ENCODE results near the gene PTPRN2. TPM values are rescaled to one million over a fixed set of nuclear protein-coding genes. Genes with fewer than 3 reads are reported as not detected.

Gene PTPRN2
- total RNA-seq, 1 experiment from 2014 or later: 1.1 TPM

DNA sequence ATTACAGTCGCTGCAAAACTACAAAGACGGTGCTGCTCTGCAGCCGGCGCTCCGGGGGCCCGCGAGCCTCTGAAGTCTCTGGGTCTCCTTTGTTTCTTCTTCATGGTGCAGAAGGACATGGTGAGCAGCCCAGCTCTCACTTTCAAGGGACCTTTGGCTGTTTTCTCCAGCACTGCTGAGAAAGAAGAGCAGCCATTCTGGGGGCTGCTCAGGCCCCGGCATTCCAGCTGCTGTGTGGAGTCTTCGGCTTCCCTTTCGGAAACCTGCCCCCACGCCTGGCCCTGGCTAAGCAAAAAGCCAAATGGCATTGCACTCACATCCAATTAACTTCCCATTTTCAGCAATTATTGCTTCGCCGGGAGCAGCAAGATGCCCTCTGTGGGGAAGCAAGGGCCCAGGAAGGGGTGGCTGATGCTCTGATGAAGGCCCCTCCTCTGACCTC lies 555.7 kb downstream of the PTPRN2 start:
- BruUV-seq (replicated peaks): no TSS peak
- CTCF ChIA-PET: no interaction called here
- H3K9me3 ChIP-seq (ENCODE audit: control insufficient read depth, insufficient read depth, low read depth, low read length): no peaks in the 10 kb centered on the region
- intact Hi-C loops (cut with micrococcal nuclease; ENCODE audit: unreplicated experiment) (no loop called here), in situ Hi-C loops (cut with HindIII; ENCODE audit: low pct_unique_long_range_greater_than_20kb, low sequenced_read_pairs) (no loop called here)
- POLR2A ChIA-PET: no interaction called here
- peaks cover 6% of the 10 kb centered on the region for H3K27me3 ChIP-seq (ENCODE audit: control insufficient read depth, insufficient read depth, low read length)
- TF ChIP-seq SIN3A (IDR thresholded peaks at IDR 0.05; ENCODE audit: borderline replicate concordance, insufficient read depth, low read depth, low read length) (no peak), TCF7L2 (IDR thresholded peaks at IDR 0.05; ENCODE audit: low read depth, low read length) (no peak), POLR2AphosphoS5 (IDR thresholded peaks at IDR 0.05; ENCODE audit: low read depth, low read length) (no peak)
- TF ChIP-seq, protein P1, sequence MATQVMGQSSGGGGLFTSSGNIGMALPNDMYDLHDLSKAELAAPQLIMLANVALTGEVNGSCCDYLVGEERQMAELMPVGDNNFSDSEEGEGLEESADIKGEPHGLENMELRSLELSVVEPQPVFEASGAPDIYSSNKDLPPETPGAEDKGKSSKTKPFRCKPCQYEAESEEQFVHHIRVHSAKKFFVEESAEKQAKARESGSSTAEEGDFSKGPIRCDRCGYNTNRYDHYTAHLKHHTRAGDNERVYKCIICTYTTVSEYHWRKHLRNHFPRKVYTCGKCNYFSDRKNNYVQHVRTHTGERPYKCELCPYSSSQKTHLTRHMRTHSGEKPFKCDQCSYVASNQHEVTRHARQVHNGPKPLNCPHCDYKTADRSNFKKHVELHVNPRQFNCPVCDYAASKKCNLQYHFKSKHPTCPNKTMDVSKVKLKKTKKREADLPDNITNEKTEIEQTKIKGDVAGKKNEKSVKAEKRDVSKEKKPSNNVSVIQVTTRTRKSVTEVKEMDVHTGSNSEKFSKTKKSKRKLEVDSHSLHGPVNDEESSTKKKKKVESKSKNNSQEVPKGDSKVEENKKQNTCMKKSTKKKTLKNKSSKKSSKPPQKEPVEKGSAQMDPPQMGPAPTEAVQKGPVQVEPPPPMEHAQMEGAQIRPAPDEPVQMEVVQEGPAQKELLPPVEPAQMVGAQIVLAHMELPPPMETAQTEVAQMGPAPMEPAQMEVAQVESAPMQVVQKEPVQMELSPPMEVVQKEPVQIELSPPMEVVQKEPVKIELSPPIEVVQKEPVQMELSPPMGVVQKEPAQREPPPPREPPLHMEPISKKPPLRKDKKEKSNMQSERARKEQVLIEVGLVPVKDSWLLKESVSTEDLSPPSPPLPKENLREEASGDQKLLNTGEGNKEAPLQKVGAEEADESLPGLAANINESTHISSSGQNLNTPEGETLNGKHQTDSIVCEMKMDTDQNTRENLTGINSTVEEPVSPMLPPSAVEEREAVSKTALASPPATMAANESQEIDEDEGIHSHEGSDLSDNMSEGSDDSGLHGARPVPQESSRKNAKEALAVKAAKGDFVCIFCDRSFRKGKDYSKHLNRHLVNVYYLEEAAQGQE (IDR thresholded peaks at IDR 0.05; ENCODE audit: insufficient read depth in 1 of 2, low read depth in 2 of 2, low read length in 1 of 2): no peak
- TF ChIP-seq, protein P2, sequence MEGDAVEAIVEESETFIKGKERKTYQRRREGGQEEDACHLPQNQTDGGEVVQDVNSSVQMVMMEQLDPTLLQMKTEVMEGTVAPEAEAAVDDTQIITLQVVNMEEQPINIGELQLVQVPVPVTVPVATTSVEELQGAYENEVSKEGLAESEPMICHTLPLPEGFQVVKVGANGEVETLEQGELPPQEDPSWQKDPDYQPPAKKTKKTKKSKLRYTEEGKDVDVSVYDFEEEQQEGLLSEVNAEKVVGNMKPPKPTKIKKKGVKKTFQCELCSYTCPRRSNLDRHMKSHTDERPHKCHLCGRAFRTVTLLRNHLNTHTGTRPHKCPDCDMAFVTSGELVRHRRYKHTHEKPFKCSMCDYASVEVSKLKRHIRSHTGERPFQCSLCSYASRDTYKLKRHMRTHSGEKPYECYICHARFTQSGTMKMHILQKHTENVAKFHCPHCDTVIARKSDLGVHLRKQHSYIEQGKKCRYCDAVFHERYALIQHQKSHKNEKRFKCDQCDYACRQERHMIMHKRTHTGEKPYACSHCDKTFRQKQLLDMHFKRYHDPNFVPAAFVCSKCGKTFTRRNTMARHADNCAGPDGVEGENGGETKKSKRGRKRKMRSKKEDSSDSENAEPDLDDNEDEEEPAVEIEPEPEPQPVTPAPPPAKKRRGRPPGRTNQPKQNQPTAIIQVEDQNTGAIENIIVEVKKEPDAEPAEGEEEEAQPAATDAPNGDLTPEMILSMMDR (IDR thresholded peaks at IDR 0.05): no peak
- no peaks in the 10 kb centered on the region for H3K36me3 ChIP-seq (ENCODE audit: control insufficient read depth, insufficient read depth, low read length)
- H3K4me3 ChIP-seq (ENCODE audit: low read depth in 2 of 2, low read length in 2 of 2): no peak overlapping the region
- H3K4me1 ChIP-seq (ENCODE audit: control insufficient read depth, insufficient read depth, low read length): no peaks in the 10 kb centered on the region
- ATAC-seq (no peak), DNase-seq (ENCODE audit: low read depth, low spot score) (no peak)
- no peak overlapping the region for H3K27ac ChIP-seq (ENCODE audit: low read length)

DNA sequence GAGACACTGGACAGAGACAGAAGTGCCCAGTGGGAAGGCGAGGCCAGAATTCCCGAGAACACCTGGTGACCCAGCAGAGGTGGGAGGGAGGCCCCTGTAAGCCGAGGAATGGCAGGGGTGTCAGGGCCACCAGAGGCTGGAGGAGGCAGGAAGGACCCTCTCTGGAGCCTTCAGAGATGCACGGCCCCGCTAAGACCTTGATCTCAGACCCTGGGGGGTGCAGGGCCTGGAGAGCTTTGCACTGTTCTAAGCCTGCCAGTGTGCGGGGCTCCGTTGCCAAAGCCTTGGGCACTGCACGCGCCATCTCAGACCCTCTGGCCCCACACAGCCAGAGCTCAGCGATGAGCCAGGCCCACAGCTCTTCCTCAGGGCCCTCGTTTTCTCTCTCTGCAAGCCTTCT lies 557.1 kb downstream of the PTPRN2 start:
- no peaks in the 10 kb centered on the region for H3K36me3 ChIP-seq (ENCODE audit: control insufficient read depth, insufficient read depth, low read length)
- intact Hi-C loops (cut with micrococcal nuclease; ENCODE audit: unreplicated experiment) (no loop called here), in situ Hi-C loops (cut with HindIII; ENCODE audit: low pct_unique_long_range_greater_than_20kb, low sequenced_read_pairs) (no loop called here)
- DNase-seq (ENCODE audit: low read depth, low spot score) (no peak), ATAC-seq (no peak)
- ChIA-PET POLR2A (no interaction called here), CTCF (no interaction called here)
- H3K4me1 ChIP-seq (ENCODE audit: control insufficient read depth, insufficient read depth, low read length): no peaks in the 10 kb centered on the region
- BruUV-seq (replicated peaks): no TSS peak
- H3K4me3 ChIP-seq (ENCODE audit: low read depth in 2 of 2, low read length in 2 of 2): no peak overlapping the region
- TF ChIP-seq, protein P1 (IDR thresholded peaks at IDR 0.05; ENCODE audit: insufficient read depth in 1 of 2, low read depth in 2 of 2, low read length in 1 of 2): no peak
- TF ChIP-seq TCF7L2 (IDR thresholded peaks at IDR 0.05; ENCODE audit: low read depth, low read length): no peak
- TF ChIP-seq, protein P2 (IDR thresholded peaks at IDR 0.05): no peak
- TF ChIP-seq SIN3A (IDR thresholded peaks at IDR 0.05; ENCODE audit: borderline replicate concordance, insufficient read depth, low read depth, low read length): no peak
- no peak for TF ChIP-seq POLR2AphosphoS5 (IDR thresholded peaks at IDR 0.05; ENCODE audit: low read depth, low read length)
- H3K27ac ChIP-seq (ENCODE audit: low read length): no peak overlapping the region
- no peaks in the 10 kb centered on the region; the same call in 1 of the 2 replicates for H3K27me3 ChIP-seq (ENCODE audit: control insufficient read depth, insufficient read depth, low read length)
- H3K9me3 ChIP-seq (ENCODE audit: control insufficient read depth, insufficient read depth, low read depth, low read length): no peaks in the 10 kb centered on the region
